ENCODE data around the gene C20orf202. TPM values are rescaled to one million over a fixed set of nuclear protein-coding genes. Genes with fewer than 3 reads are reported as not detected.

Gene C20orf202
- polyA plus RNA-seq (ENCODE audit: insufficient read length in 4 of 4) = under 1 TPM; 0.22 to 0.57 (median 0.36) TPM

GRCh38 chr20:1202762-1203504 lies at the start of gene C20orf202:
Gene C20orf202 (plus strand): TSS chr20:1203454. CDS start chr20:1203586, 132 bp downstream.
- no peak for DNase-seq (ENCODE audit: low read depth in 4 of 4, low spot score in 2 of 4)

- no peak for DNase-seq (ENCODE audit: low read depth in 4 of 4, low spot score in 2 of 4)
These were observed 49.0 kb upstream of the C20orf202 start for GRCh38 chr20:1154226-1154625.

- DNase-seq (ENCODE audit: low read depth in 4 of 4, low spot score in 2 of 4) = no peak
These were observed 48.6 kb upstream of the C20orf202 start for GRCh38 chr20:1154691-1155090.

DNA sequence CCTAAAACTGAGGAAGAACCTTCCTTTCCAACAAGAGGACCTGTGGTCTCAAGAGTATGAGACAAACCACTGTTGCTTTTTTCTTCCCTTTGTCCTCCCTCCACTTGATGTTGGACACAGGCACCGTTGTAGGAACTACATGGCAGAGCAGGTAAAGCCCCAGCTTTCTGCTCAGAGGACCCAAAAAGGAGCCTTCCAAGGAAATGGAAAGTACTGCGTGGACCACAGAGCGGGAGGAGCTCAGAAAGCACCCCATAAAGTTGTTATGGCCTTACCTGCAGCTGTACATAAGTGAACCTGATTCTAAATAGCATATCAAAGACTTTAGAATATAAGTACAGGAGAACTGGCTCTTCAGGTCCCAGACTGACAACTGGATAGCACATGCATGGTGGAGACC lies 47.9 kb upstream of the C20orf202 start:
- DNase-seq (ENCODE audit: low read depth in 4 of 4, low spot score in 2 of 4) = no peak

GRCh38 chr20:1160496-1160895 lies 42.8 kb upstream of the C20orf202 start:
- no peak for DNase-seq (ENCODE audit: low read depth in 4 of 4, low spot score in 2 of 4)

DNA sequence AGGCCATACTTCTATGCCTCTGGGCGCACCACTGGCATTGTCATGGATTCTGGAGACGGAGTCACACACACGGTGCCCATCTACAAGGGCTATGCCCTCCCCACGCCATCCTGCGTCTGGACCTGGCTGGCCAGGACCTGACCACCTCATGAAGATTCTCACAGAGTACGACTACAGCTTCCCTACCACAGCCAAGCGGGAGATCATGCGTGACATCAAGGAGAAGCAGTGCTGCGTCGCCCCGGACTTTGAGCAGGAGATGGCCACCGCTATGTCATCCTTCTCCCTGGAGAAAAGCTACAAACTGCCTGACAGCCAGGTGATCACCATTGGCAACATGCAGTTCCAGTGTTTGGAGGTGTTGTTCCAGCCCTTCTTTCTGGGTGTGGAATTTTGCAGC lies 42.3 kb upstream of the C20orf202 start:
- no peak for DNase-seq (ENCODE audit: low read depth in 4 of 4, low spot score in 2 of 4)

GRCh38 chr20:1163105-1163504 lies 40.1 kb upstream of the C20orf202 start:
- no peak for DNase-seq (ENCODE audit: low read depth in 4 of 4, low spot score in 2 of 4)

DNA sequence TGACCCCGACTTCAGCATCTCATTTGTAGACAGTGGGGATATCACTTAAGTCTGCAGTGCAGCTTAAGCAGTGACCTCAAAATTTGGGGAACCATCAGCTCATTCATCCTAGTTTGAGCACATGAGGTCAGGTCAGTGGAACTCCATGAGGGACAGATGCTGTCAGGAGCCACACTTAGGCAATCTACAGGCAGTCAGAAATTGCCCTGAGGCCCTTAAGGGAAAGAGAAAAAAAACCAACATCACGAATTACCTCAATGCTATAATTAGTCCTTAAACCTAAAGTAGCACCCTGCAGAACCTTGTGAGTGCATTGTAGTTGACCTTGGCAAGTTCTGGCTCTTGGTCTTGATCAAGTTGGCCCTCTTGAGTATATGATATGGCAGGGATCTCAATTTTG lies 39.6 kb upstream of the C20orf202 start:
- no peak for DNase-seq (ENCODE audit: low read depth in 4 of 4, low spot score in 2 of 4)

- no peak for DNase-seq (ENCODE audit: low read depth in 4 of 4, low spot score in 2 of 4)
These were observed 38.4 kb upstream of the C20orf202 start for GRCh38 chr20:1164871-1165270.

- no peak for DNase-seq (ENCODE audit: low read depth in 4 of 4, low spot score in 2 of 4)
These were observed 37.7 kb upstream of the C20orf202 start for GRCh38 chr20:1165521-1165920.

DNA sequence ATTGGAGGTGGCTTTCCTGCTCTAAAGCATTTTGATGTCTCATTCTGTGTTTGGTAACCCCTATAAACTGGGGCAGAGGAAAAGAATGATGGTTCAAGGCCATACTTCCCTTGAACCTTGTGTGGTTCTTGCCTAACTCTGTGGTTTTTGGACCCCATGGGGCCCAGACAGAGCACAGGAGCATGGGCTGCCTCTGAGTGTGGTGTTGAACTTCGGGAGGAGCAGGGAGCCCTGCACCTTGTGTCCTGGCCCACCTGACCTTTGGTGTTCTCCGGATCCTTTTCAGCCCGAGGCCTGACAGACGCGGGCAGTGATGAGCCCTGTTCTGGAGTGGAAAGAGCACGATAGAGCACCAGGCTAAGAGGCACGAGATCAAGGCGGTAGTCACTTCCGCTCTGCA lies 37.3 kb upstream of the C20orf202 start:
- no peak for DNase-seq (ENCODE audit: low read depth in 4 of 4, low spot score in 2 of 4)

DNA sequence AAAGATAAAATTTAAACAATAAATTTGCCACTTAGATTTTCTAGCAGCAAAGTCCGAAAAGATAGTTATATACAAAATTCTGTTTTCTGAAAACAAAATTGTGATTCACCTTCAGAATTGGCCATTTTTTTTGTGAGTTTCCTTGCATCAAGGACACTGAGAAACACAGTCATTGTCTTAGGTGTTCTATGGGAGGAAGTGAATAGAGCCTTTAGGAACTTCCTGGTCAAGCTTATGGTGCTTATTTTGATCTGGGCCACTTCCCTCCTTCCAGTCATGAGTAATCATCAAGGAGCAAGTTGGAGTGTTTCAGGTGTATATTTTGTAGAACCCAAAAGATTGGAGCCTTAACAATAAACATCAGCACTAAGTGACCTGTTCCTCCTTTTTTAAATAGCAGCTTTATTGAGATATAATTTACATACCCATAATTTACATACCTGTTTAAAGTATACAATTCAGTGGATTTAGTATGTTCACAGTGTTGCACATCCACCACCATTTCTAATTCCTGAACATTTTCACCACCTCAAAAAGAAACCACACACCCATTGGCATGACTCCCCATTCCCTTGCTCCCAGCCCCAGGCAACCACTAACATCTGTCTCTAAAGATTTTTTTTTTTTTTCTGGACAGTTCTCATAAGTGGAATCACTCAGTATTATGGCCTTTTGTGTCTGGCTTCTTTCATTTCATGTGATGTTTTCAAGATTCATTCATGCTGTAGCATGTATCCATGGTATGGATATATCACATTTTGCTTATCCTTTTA lies 36.1 kb upstream of the C20orf202 start:
- DNase-seq (ENCODE audit: low read depth in 4 of 4, low spot score in 2 of 4) = no peak

- DNase-seq (ENCODE audit: low read depth in 4 of 4, low spot score in 2 of 4) = no peak
These were observed 34.0 kb upstream of the C20orf202 start for GRCh38 chr20:1169224-1169623.

- DNase-seq (ENCODE audit: low read depth in 4 of 4, low spot score in 2 of 4) = peak; percentile 5 to 53 (median 20)
These were observed 31.7 kb upstream of the C20orf202 start for GRCh38 chr20:1171461-1172093.

DNA sequence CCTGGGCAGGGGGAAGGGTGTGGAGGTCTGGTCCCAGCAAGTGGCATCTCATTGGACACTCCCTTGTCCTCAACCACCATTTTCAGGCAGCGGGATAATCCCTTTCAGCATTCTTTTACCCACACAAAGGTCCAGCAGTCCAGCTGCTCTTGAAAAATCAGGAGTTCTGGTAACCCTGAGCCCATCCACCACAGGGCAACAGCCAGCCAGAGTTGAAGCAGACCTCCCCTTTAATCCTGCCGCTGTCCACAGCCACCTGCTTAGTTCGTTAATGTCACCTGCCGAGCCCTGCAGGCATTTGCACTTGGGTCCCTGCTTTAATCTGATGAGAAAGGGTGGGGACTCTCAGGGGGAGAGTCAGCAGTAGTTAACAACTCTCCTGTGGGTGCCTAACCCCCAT lies 29.6 kb upstream of the C20orf202 start:
- no peak for DNase-seq (ENCODE audit: low read depth in 4 of 4, low spot score in 2 of 4)

DNA sequence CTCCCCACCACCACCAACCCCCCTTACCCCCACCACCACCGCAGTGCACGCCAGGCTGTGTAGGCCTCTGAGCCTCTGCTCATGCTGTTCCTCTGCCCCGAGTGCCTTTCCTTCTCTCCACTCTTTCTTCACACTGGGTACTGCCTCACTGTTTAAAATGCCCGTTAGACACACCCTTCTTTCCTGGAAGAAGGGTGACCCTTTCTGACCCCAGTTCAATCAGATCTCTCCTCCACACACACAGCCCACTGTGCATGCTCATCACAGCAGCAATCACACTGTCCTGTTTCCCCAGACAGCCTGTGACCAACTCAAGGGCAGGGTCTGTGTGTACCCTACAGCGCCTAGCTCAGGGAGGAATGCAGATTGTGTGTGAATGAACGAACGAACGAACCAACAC lies 28.5 kb upstream of the C20orf202 start:
- no peak for DNase-seq (ENCODE audit: low read depth in 4 of 4, low spot score in 2 of 4)

DNA sequence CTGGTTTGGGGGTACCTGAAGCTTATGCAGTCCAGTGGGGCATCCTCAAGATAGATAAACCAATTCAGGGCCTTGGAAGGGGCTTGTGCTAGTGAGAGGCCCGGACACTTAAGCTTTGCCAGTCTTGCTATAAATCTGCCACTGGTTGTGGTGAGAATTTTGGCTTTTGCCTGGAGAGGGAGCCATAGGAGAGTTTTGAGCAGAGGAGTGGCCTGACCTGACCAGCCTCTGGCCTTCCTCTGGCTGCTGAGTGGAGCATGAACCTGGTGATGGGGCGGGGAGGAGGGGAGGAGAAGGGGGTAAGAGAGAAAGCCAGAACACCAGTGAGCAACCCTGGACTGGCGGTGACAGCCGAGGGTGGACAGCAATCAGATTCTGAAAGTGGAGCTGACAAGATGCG lies 25.6 kb upstream of the C20orf202 start:
- DNase-seq (ENCODE audit: low read depth in 4 of 4, low spot score in 2 of 4) = no peak

DNA sequence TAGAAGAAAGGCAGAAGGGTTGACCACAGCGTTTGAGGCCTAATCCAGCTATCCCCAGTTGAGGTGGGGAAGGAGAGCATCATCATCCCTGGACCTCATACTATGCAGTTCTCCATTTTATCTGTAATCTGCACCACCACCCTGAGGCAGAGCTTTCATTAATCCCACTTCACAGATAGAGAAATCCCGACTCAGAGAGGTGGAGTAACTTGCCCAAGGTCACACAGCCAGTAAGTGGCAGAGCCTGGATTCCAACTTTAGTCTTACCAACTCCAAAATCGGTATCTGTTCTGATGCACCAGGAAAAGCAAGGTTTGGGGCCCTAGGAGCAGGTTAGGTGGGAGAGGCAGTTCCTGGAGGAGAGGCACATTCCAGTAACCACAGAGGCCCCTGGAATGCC lies 25.2 kb upstream of the C20orf202 start:
- no peak for DNase-seq (ENCODE audit: low read depth in 4 of 4, low spot score in 2 of 4)

- DNase-seq (ENCODE audit: low read depth in 4 of 4, low spot score in 2 of 4) = no peak
These were observed 24.6 kb upstream of the C20orf202 start for GRCh38 chr20:1178623-1179022.

GRCh38 chr20:1180949-1181348 lies 22.3 kb upstream of the C20orf202 start:
- DNase-seq (ENCODE audit: low read depth in 4 of 4, low spot score in 2 of 4) = no peak

GRCh38 chr20:1182106-1182505 lies 21.1 kb upstream of the C20orf202 start:
- DNase-seq (ENCODE audit: low read depth in 4 of 4, low spot score in 2 of 4) = no peak

DNA sequence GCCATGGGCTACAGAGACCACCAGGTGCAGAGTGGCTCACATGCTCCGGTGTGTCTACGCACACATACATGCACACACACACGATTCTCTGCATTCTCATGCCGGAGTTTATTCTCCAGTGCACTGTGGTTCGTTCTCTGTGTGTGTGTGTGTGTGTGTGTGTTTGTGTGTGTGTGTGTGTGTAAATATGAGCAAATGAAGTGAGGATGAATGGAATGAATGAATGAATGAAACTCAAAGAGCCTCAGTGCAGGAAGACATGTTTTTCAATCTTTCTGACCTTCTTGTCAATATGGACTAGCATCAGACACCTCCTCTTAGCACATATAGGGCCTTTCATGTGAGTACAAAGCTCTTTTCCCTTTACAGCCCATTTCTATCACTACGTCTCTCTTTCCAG lies 20.1 kb upstream of the C20orf202 start:
- no peak for DNase-seq (ENCODE audit: low read depth in 4 of 4, low spot score in 2 of 4)
